DMS79 treated with DMSO at 0.1 percent for 48 hours (cell line): ENCODE measurements around the gene KRTAP12-3.
A peak's percentile ranks its signal among the peaks of the same experiment; 100 is the strongest.
"Not testable (repeated sequence)": the region's sequence is repeated elsewhere in the genome, so short reads cannot be mapped to it uniquely, and the experiment has no call there.

Experiments
- DNase-seq: peaks from one replicate; lab custom pipeline; 2025; lab: John Stamatoyannopoulos, UW

KRTAP12-3 gene

GRCh38 chr21:44627181-44627822 is 30.4 kb upstream of the KRTAP12-3 start:
- DNase-seq, result not testable (repeated sequence)

- DNase-seq, result not testable (repeated sequence)
Observed at GRCh38 chr21:44627831-44628233, 29.9 kb upstream of the KRTAP12-3 start.

GRCh38 chr21:44628707-44629391 is 28.9 kb upstream of the KRTAP12-3 start:
- no peak for DNase-seq

GRCh38 chr21:44630440-44630839 is 27.3 kb upstream of the KRTAP12-3 start:
- DNase-seq, result no peak

- no peak for DNase-seq
Observed at GRCh38 chr21:44632067-44632466, 25.7 kb upstream of the KRTAP12-3 start.

GRCh38 chr21:44636209-44637017 is 21.3 kb upstream of the KRTAP12-3 start:
- no peak for DNase-seq

- no peak for DNase-seq
Observed at GRCh38 chr21:44637018-44637850, 20.5 kb upstream of the KRTAP12-3 start, which contains the start of gene KRTAP10-10. KRTAP10-10 (plus strand) TSS chr21:44637356; CDS start chr21:44637418, 62 bp downstream.

GRCh38 chr21:44637851-44638348 is 19.8 kb upstream of the KRTAP12-3 start:
- not testable (repeated sequence) for DNase-seq

- not testable (repeated sequence) for DNase-seq
Observed at GRCh38 chr21:44638506-44639330, 19.0 kb upstream of the KRTAP12-3 start.

- DNase-seq, result no peak
Observed at GRCh38 chr21:44639331-44639655, 18.4 kb upstream of the KRTAP12-3 start.

- DNase-seq, result no peak
Observed at GRCh38 chr21:44640761-44641160, 17.0 kb upstream of the KRTAP12-3 start.

GRCh38 chr21:44643741-44644310 is 13.9 kb upstream of the KRTAP12-3 start:
- DNase-seq, result no peak

GRCh38 chr21:44644878-44645277 is 12.9 kb upstream of the KRTAP12-3 start:
- DNase-seq, result no peak

- DNase-seq, result not testable (repeated sequence)
Observed at GRCh38 chr21:44646366-44647221, 11.1 kb upstream of the KRTAP12-3 start, which contains the start of gene KRTAP10-11. KRTAP10-11 (plus strand) TSS chr21:44646414; CDS start chr21:44646459, 45 bp downstream.

GRCh38 chr21:44647222-44647552 is 10.5 kb upstream of the KRTAP12-3 start:
- DNase-seq, result peak; percentile 48

- no peak for DNase-seq
Observed at GRCh38 chr21:44648557-44649311, 9.0 kb upstream of the KRTAP12-3 start.

- DNase-seq, result no peak
Observed at GRCh38 chr21:44649521-44650100, 8.1 kb upstream of the KRTAP12-3 start.

- no peak for DNase-seq
Observed at GRCh38 chr21:44650265-44650972, 7.3 kb upstream of the KRTAP12-3 start.
